D721Med (cell line): ENCODE results near the gene PDZD7.
"Not testable (repeated sequence)": the region's sequence is repeated elsewhere in the genome, so short reads cannot be mapped to it uniquely, and the experiment has no call there.

Source experiments
- DNase-seq: peaks from one replicate; pipeline ENCODE4 v3.0.0; 2011; ENCODE audit warnings: low spot score; ENCODE audit not compliant: insufficient read length
- FAIRE-seq: peaks from 2 replicates; lab custom pipeline; 2011; peaks lifted over from hg19 to GRCh38; lab: Jason Lieb, UNC
- CTCF ChIP-seq: IDR thresholded peaks from 2 replicates; pipeline ENCODE4 v1.5.1; 2012; ENCODE audit warnings: mild to moderate bottlenecking, control low read depth; ENCODE audit not compliant: insufficient read depth; ENCODE audit errors: missing control alignments

Gene PDZD7

GRCh38 chr10:101038484-101038883, 7.6 kb upstream of the PDZD7 start:
- no peak for DNase-seq
- no peak for FAIRE-seq
- TF ChIP-seq CTCF, result no peak

GRCh38 chr10:101036726-101037125, 5.8 kb upstream of the PDZD7 start:
- DNase-seq, result no peak
- FAIRE-seq, result no peak
- TF ChIP-seq CTCF, result no peak

- DNase-seq, result no peak
- no peak for TF ChIP-seq CTCF
- no peak for FAIRE-seq
Measured at GRCh38 chr10:101035916-101036702, 5.2 kb upstream of the PDZD7 start.

- DNase-seq, result no peak
- no peak for FAIRE-seq
- TF ChIP-seq CTCF, result no peak
Measured at GRCh38 chr10:101035314-101035713, 4.4 kb upstream of the PDZD7 start.

GRCh38 chr10:101034404-101034803, 3.5 kb upstream of the PDZD7 start:
- FAIRE-seq, result not testable (repeated sequence)

GRCh38 chr10:101033276-101033675, 2.3 kb upstream of the PDZD7 start:
- TF ChIP-seq CTCF, result no peak
- no peak for FAIRE-seq
- DNase-seq, result no peak

More at GRCh38 chr10:101034404-101034803, 3.5 kb upstream of the PDZD7 start:
- DNase-seq, result not testable (repeated sequence)

GRCh38 chr10:101032637-101033224, 1.8 kb upstream of the PDZD7 start:
- DNase-seq, result peak; percentile 44
- no peak for FAIRE-seq
- TF ChIP-seq CTCF, result no peak
